HG02759 (cell line): ENCODE data around the gene IFITM1.
"Not testable (repeated sequence)": the region's sequence is repeated elsewhere in the genome, so short reads cannot be mapped to it uniquely, and the experiment has no call there.

Source experiments
- ATAC-seq: cut with Tn5 transposase; IDR thresholded peaks from one replicate; pipeline ENCODE4 v1.9.1; 2021; ENCODE audit warnings: mild to moderate bottlenecking, moderate library complexity; ENCODE audit not compliant: unreplicated experiment

IFITM1 gene

GRCh38 chr11:340539-341512 is 27.0 kb downstream of the IFITM1 start:
- ATAC-seq: no peak

- no peak for ATAC-seq
Observed at GRCh38 chr11:342328-342727, 28.5 kb downstream of the IFITM1 start.

- ATAC-seq: no peak
Observed at GRCh38 chr11:344836-345578, 31.2 kb downstream of the IFITM1 start.

- no peak for ATAC-seq
Observed at GRCh38 chr11:346529-346928, 32.7 kb downstream of the IFITM1 start.

- not testable (repeated sequence) for ATAC-seq
Observed at GRCh38 chr11:349270-349954, 35.6 kb downstream of the IFITM1 start.

GRCh38 chr11:350033-350722 is 36.3 kb downstream of the IFITM1 start:
- not testable (repeated sequence) for ATAC-seq

- ATAC-seq: no peak
Observed at GRCh38 chr11:350723-351255, 36.9 kb downstream of the IFITM1 start.

GRCh38 chr11:351411-351810 is 37.6 kb downstream of the IFITM1 start:
- ATAC-seq: no peak

- no peak for ATAC-seq
Observed at GRCh38 chr11:352456-353031, 38.7 kb downstream of the IFITM1 start.

- no peak for ATAC-seq
Observed at GRCh38 chr11:353179-353873, 39.5 kb downstream of the IFITM1 start.

- no peak for ATAC-seq
Observed at GRCh38 chr11:355581-356458, 42.0 kb downstream of the IFITM1 start.

GRCh38 chr11:356610-357009 is 42.8 kb downstream of the IFITM1 start:
- no peak for ATAC-seq

- ATAC-seq: no peak
Observed at GRCh38 chr11:357582-357981, 43.7 kb downstream of the IFITM1 start.

- no peak for ATAC-seq
Observed at GRCh38 chr11:358129-358800, 44.4 kb downstream of the IFITM1 start.

- no peak for ATAC-seq
Observed at GRCh38 chr11:359181-359714, 45.4 kb downstream of the IFITM1 start.

GRCh38 chr11:360326-361280 is 46.8 kb downstream of the IFITM1 start:
- ATAC-seq: no peak
